Hypothalamus (tissue), 51 donors: ENCODE results near the gene UMAD1.
"Not testable (repeated sequence)": the region's sequence is repeated elsewhere in the genome, so short reads cannot be mapped to it uniquely, and the experiment has no call there.

ENCODE experiments used
- DNase-seq, 51 donors: peaks; one replicate each; lab custom pipeline; 2025; lab: John Stamatoyannopoulos, UW

The UMAD1 gene

DNA sequence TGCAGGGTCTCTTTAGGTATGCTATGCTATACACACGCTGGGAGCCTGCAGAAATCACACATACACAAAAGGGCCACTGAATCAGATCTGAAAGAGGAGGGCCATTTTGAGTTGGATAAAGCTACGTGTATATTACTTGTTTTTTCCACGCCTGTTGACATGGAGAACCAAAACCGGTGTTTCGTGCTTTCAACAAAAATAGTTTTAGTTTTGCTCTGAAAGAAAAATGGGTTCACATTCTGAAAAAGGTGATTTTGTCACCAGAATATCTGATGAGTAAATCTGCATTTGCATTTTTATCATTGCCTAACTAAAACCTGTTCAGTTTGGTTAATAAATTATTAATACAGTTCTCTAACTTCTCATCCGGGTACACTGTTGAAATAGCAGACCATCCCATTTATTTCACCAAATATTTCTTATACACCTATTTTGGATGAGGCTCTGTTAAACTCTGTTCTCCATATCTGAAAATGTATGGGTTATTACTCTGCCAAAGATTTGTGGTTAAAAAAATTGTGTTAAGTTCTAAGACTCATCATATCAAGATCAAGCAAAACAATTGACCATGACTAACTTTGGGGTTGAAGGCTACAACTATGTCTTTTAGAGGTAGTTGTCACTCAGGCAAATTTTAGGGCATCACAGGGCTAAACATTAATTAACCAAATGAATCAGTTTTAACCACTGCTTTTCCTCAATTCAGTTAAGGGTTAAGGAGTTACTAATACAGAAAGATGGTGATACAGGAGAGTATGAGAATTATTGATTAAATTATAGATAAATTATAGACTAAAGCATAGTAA lies 179.1 kb downstream of the UMAD1 start:
- no peak for DNase-seq

DNA sequence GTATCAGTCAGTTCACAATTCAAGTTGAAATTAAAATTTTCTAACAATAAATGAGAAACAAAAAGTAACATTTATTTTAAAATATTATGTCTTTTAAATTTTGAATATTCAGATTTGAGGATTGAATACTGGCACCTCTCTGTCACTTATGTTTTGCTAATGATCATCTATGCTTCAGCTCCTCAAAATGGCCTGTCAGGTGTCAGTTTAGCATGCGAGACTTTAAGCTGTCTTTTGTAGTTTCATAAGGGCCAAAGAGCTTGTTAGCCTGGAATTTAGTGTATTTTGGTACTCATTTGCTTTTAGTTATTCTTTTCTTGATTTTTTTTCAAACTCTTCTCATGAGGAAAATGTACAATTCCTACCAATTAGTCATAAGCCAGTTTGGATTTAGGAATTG lies 179.9 kb downstream of the UMAD1 start:
- no peak for DNase-seq

DNA sequence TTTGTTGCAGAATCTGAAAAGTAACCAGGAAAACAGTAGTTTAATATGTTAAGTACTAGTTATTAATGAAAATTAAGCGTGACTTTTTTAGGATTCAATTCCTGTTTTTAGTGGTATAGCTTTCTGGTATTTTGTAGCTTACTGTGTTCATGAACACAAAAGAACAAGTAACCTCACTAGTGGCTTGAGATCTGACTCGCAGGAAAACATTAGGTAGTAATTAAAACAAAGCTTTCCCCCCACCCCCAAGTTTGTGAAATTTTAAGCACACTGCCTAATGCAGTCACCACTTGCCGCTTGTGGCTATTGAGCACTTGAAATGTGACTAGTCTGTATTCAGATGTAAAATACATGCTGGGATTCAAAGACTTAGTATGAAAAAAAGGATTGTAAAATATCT lies 180.4 kb downstream of the UMAD1 start:
- no peak for DNase-seq

DNA sequence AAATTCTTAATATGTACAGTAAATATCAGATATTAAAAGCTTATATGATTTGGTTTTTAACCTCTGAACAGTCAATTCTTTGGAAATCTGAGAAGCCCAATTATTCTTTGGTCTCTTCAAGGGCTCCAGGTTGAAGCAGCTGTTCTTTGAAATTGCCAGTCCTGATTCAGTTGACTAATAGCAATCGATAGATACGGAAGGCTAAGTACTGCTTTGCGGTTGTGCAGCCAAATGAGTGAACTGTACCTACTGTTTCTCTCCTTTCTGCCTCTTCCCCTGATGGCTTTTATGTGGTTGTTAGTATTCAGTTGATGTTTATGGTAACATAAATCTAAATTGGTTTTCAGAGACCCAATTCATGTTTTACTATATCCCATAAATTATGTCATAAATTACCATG lies 181.0 kb downstream of the UMAD1 start:
- DNase-seq = no peak

DNA sequence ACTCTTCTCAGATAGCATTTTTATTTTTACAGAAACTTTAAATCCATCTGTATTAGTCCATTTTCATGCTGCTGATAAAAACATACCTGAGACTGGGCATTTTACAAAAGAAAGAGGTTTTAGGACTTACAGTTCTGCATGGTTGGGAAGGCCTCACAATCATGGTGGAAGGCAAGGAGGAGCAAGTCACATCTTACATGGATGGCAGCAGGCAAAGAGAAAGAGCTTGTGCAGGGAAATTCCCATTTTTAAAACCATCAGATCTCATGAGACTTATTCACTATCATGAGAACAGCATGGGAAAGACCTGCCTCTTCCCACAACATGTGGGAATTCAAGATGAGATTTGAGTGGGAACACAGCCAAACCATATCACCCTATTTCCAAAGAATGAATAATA lies 184.7 kb downstream of the UMAD1 start:
- not testable (repeated sequence) for DNase-seq

DNA sequence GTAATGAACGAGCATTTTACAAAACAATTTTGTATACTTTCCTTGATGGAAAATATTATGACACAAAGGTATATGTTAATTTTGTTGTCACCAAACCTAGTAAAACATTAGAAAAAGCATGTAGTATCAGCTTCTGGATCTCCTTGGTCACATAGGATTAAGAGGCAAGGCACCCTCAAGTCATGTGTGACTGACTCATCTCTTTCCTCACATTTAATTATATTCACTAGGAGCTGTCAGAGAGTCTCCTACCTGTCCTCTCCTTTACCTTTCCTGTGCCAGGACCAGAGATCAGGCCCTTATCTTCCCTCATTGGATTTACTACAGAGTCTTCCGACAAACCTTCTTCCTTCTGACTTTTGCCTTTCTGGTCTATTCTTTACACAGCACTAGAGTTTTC lies 189.1 kb downstream of the UMAD1 start:
- DNase-seq = no peak

DNA sequence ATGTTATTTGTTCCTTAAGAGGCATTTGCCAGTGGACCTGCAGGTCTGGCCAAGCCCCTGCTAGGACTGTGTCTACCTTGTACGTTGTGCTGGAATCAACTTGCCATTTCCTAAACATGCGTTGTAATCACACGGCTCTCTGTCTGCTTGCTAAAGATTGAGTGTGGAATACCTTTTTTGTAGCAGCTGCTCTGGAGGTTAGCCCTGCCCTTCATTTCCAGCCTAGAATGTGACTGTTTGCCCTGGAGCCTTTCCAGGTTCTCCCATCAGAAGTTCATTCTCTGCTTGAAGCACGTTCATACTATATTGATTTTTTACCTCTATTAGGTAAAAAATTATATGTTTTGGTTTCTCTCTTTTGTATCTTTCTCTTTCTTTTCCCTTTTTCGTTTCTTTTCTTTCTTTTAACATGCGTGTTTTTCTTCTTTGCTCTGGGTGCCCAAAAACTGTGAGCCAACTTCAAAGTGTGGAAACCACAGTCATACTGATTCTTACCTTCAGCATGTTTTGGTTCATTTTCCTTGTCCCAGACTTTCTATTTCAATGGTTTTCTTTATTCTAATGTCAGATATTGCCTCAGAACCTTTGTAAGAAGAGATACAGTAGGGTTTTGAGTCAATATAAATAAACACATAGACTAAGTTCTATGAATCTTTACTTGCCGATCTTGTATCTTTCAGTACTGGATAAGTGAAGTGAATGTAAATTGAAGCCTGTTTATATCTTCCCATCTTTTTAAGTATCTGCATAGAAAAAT lies 189.7 kb downstream of the UMAD1 start:
- DNase-seq = no peak

DNA sequence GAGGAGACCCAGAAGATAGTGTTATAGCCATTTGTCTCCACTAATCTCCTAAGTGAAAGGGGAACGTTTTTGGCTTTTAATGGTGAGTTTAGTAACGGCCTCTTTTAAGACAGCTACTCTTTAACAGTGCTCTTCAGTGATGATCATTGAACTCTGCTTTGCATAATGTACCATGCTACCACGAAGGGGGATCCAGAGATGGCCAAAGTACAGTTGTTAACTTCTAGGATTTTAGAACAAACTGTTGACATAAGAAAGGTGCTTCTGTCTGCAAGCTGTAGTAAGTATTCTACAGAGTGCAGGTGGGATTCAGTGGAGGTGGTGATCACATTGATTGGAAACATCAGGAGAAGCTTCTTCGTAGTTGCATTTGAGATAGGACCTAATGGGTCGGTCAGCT lies 192.0 kb downstream of the UMAD1 start:
- no peak for DNase-seq

DNA sequence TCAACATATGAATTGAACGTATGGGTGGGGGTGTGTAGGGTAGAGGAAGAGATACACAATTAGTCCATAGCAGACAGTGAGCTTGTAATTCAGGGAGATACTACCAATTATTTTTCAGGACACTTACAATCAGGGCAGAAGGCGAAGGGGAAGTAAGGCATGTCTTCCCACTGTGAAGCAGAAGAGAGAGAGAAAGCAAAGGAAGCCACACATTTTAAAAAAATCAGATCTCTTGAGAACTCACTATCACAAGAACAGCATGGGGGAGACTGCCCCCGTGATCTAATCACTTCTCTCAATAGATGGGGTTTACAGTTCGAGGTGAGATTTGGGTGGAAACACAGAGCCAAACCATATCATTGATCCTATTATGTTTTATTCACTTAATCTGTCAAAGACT lies 194.2 kb downstream of the UMAD1 start:
- DNase-seq = no peak

DNA sequence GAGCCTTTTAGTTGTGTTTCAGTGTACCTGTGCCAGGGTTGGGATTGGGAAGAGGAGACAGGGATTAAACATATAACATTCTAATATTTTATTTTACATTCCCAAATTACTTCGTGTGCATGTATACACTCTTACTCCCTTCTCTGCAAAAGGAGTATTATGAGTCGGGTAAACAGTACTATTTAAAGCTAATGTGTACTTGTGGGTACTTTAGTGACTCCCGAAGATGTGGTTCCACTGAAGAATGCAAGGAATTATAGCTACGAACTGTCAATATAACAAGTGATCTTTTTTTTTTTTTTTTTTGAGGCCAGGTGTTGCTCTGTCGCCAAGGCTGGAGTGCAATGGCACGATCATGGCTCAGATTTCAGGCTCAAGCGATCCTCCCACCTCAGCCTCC lies 200.5 kb downstream of the UMAD1 start:
- DNase-seq = no peak

DNA sequence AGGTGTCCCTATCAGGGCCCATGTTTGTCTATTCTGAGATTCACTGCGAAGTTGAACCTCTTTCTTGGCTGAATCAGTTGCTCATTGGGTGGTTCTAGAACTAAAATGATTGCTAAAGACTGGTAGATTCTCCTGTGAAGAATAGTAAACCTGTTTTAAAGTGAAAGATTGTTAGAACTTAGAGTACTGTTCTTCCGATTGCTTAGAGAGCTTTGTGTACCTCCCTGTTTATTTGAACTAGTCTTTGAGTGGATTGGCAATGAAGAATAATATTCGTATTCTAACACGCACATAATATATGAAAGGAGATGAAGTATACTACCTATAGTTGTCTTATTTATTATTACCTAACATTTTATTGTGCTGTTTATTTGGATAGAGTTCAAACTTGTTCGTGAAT lies 202.7 kb downstream of the UMAD1 start:
- no peak for DNase-seq

DNA sequence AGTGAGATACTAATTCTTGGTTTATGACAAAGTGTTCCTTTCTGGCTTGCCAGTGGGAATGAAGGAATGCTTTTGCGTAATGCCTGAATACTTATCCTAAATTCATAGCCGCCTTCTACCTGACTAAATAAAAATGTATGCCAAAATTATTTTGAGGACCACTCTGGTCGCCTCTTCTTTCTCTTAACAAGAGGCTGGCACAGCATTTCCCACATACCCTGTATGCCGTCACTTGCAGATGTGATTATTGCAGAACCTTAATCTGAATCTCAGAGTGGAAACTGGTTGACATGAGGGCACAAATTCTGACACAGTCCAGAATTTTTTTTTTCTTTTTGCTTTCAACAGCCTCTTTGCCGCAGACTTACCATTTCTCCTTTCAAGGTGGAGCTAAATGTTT lies 203.4 kb downstream of the UMAD1 start:
- no peak for DNase-seq

DNA sequence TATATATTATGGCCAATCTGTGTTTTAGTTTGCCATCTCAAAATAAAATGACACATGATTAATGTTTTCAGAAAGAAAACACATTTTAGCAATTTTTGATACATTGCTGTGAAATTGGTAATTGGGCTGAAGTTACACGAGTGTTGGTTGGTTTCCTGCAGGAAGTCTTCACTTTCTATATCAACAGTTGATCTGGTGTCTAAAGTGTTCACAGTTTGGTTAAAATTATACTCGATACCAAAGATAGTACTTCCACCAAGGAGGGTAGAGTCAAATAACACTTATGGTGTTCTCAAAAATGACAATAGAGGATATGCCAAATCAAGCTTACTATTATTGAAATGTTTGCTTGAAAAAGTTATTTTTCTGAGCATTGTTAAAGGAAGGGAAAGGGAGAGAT lies 207.7 kb downstream of the UMAD1 start:
- DNase-seq = no peak

DNA sequence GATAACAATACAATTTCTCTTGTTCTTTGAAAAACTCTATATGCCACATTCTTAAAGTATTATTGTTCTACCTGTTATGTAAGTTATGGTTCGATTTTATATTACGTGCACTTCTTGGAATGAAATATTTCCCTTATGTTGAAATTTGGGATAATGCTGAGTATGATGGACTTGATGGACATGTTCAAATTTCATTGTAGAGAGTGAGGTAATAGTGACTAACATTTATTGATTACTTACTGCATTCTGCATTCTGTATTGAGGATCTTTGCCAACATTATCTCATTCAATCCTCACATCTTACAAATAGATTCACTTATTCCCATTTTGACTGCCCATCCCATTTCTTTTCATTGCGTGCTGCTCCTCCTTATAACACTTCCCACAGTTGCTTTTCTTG lies 208.3 kb downstream of the UMAD1 start:
- DNase-seq = no peak

DNA sequence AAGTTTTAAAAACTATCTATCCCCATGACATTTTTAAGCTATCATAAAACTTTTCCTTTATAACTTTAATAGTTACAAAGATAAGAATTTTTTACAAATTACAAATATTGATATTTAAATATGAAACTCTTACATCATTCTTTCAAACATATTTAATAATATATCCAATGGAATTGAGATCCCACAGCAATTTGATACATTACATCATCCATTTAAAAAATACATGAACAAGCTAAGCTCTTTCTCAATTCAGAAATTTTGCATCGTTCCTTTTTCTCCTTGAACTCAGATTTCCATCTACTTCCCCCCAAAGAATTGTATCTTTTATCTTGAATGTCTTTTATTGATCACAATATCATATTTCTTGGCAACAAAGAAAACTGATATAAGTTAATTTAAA lies 209.6 kb downstream of the UMAD1 start:
- no peak for DNase-seq

DNA sequence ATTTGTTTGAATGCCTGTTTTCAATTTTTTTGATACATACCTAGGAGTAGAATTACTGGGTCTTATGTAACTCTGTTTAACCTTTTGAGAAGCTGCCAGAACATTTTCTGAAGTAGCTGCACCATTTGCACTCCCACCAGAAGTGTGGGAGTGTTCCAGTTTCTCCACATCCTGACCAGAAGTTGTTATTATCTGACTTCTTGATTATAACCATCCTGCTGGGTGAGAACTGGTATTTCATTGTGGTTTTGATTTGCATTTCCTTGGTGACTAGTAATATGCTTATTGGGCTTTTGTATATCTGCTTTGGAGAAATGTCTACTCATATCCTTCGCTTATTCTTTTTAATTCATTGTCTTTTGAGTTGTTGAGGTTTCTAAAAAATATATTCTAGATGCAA lies 210.8 kb downstream of the UMAD1 start:
- DNase-seq = no peak

DNA sequence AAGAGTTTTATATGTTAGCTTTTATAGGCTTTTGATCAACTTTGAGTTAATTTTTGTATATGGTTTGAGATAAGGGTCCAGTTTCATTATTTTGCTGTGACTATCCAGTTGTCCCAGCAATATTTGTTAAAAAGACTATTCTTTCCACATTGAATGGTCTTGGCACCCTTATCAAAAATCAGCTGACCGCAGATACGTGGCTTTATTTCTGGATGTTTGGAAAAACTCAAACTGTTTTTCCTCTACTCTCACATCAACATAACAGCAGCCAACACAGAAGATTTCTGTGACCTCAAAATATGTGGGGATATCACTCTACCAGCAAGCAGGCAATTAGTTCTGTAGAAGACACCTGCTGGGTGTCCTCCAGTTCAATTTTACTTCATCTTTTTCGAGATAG lies 211.4 kb downstream of the UMAD1 start:
- DNase-seq = no peak

DNA sequence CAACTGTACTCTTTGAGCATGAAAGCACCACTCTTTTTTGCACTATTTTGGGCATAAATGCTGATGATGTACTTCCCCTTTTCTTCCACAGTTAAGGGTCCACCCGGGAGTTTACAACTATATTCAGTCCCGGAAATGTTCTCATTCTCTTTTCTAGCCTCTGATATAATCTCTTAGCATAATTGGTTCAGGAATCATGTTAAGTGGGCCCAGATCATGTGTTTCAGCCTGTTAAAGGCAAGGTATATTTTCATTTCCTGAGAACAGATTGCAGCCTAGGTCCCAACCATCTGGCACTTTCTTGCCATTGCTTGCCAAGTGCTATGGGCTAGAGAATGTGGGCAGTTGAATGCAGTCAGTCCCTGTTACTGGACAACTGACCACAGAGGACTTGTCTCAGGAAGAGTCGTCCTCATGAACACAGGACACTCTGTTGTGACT lies 216.6 kb downstream of the UMAD1 start:
- no peak for DNase-seq

DNA sequence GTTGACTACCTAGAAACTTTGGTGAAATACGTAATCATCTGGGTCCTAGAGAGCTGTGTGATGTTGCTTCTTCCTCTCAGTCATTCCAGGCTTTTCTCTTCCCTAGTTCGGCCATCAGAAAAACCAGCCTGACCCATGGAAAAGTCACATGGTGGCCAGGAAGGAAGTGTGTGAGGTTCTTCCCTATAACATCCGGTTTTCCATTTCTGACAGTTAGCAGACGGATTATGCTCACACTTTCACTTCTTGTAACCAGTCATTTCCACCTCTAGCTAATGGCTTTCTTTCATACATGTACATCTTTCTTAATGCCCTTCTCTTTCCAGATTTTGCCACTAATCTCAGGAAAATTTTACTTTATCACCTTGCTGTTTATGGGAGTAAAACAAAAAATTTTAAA lies 218.0 kb downstream of the UMAD1 start:
- DNase-seq = no peak

DNA sequence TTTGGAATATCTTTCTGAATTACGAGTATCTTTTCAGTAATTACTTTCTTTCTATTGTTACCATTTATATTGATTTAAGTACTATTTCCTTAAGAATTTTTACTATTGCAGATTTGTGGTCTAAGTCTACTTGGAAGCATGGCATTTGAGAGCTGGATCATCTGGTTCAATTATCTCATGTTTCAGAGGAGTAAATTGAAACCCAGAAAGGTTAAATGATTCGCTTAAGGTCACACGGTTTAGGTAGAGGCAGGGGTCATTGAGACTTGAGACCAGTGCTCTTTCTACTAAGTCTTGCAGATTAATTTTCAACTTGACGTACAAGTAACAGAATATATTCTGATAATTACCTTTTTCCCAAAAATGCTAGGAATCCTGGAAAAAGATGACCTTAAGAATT lies 218.9 kb downstream of the UMAD1 start:
- no peak for DNase-seq

DNA sequence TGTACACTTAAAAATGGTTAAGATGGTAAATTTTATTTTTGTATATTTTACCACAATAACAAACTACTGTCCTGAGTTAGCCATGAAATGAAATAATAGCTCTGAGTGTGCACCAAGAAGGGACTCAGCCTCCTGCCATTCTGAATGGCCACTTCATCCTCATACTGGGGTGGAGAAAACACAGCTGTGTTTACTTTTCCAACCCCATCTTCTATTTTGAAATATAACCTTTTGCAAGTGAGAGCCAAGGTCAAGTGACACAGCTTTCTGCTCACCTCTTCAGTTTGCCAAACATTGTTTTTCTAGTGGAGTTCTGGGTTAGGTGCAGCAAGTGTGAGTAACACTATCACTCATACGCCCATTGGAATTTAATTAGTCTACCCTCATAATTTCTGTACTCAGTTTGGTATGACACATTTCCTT lies 220.7 kb downstream of the UMAD1 start:
- no peak for DNase-seq

DNA sequence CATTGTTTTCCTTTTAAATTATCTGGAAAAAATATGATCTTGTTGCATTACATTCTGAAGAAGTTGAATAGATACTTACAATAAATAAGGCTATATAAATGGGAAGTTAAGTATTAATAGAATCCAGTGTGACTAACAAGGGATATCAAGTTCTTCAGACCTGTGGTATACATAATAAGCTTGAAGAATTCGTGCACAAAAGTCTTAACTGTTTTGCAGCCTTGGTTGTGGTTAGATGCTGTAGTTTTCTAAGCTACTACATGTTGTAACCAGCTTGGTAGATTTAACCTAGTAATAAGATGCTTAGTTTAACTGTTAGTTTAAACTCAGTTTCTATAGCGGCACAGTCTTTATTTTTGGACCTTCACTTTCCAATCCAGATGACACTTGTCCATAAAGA lies 221.8 kb downstream of the UMAD1 start:
- no peak for DNase-seq
